GM12875 (cell line): ENCODE data around the gene ENOX1.

ENCODE experiments used
- H3K4me3 ChIP-seq: one replicate; pipeline ENCODE4 v1.5.1; 2011; ENCODE audit warnings: low read depth, low read length, control low read depth
- TF ChIP-seq, protein P1 (sequence below): IDR thresholded peaks from 2 replicates; pipeline ENCODE4 v1.5.1; 2011; ENCODE audit warnings: low read depth, mild to moderate bottlenecking, control low read depth, inconsistent platforms, low read length, moderate library complexity, borderline replicate concordance; ENCODE audit not compliant: insufficient read depth

The ENOX1 gene

DNA sequence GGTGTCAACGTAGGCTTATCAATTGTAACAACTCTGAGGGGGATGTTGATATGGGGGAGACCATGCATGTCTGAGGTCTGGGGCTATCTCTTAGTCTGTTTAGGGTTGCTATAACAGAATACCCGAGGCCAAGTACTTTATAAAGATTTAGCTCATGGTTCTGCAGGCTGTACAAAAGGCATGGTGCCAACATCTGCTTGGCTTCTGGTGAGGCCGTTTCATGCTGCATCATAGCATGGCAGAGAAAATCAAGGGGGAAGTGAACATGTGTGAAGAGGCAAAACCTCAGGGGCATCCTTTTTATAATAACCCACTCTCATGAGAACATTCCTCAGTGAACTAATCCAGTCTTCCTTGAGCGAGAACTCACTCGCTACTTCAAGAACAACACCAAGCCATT, 353.8 kb downstream of the ENOX1 start:
- TF ChIP-seq, protein P1, sequence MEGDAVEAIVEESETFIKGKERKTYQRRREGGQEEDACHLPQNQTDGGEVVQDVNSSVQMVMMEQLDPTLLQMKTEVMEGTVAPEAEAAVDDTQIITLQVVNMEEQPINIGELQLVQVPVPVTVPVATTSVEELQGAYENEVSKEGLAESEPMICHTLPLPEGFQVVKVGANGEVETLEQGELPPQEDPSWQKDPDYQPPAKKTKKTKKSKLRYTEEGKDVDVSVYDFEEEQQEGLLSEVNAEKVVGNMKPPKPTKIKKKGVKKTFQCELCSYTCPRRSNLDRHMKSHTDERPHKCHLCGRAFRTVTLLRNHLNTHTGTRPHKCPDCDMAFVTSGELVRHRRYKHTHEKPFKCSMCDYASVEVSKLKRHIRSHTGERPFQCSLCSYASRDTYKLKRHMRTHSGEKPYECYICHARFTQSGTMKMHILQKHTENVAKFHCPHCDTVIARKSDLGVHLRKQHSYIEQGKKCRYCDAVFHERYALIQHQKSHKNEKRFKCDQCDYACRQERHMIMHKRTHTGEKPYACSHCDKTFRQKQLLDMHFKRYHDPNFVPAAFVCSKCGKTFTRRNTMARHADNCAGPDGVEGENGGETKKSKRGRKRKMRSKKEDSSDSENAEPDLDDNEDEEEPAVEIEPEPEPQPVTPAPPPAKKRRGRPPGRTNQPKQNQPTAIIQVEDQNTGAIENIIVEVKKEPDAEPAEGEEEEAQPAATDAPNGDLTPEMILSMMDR = no peak
- H3K4me3 ChIP-seq = no peak overlapping the region

DNA sequence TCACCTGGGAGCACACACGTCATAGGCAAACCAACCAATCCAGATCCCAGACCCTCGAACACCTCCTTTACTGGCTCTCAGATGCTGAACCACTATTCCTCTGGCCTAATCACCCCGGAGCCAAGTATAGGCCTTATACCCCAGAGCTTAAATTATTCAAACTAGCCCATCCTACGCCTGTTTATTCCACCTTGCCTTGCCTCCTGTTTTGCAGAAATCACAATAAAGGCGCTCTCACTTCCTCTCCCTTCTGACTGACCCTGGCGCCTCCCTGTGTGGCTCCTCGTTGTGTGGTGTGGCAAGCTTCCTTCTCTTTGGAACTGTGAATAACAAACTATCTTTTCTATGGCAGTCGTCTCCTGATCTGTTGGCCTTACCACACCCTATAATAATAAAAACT, 354.9 kb downstream of the ENOX1 start:
- TF ChIP-seq, protein P1 = no peak
- H3K4me3 ChIP-seq = no peak overlapping the region

GRCh38 chr13:43431290-43431716, 355.5 kb downstream of the ENOX1 start:
- TF ChIP-seq, protein P1 = no peak
- no peak overlapping the region for H3K4me3 ChIP-seq

GRCh38 chr13:43428545-43429296, 358.1 kb downstream of the ENOX1 start:
- TF ChIP-seq, protein P1 = no peak
- H3K4me3 ChIP-seq = no peak overlapping the region

DNA sequence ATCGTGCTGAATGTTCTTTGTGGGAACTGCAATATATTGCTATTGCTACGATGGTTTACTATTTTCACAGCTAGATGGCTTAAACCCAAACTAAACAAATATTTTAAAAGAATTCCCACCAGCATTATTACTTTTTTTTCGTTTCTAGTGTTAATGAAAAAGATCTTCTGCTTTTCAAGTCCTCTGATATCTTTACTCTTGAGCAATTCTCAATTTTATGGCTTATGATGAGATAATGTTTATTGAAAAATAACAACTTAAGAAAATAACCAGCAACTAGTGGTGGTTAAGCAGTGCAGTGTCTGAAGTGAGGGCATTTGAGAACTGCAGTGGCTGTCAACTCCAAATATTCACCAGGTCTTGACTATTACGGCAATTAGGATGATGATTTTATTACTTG, 360.4 kb downstream of the ENOX1 start:
- no peak overlapping the region for H3K4me3 ChIP-seq
- TF ChIP-seq, protein P1 = no peak

DNA sequence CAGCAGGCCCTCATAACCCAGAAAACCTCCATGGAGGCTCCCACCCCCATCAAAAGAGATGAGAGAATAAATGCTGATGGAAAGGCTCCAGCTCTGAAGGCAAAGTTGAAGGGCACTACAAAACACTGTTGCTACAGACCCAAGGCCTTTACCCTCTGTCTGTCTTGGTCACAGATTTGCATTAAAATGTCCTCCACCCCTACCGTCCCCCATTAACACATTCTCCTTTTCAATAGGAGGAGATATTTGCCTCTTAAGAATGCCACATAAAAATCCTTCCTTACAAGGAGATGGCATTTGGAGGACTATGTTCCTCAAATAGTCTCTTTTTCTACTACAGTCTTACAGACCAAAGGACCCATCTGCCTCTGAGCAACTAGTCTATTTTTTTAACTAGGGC, 361.5 kb downstream of the ENOX1 start:
- TF ChIP-seq, protein P1 = no peak
- H3K4me3 ChIP-seq = no peak overlapping the region

DNA sequence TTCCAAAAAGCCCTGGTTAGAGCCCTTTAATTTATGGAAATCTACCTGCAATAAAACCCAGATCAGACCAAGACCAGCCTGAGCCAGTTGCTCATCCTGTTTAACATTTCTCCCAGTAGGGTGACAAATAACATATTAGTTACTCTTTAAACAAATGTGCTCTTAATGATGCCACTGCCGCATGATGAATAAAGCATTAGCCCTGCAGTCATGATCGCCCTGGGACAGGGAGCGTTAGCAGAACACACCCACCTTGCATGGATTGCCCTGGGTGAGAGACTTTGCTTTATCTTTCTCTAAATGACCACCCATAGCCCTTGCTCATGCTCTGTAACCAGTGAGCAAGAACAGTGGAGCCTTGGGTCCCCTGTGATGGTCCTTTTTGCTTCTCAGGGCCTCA, 362.4 kb downstream of the ENOX1 start:
- TF ChIP-seq, protein P1 = no peak

More for the DNA sequence above, 362.4 kb downstream of the ENOX1 start:
- H3K4me3 ChIP-seq = no peak overlapping the region
